Globus pallidus (tissue), 1 donor: ENCODE measurements around the gene DDB1.
A peak's percentile ranks its signal among the peaks of the same experiment; 100 is the strongest.

Experiments
- DNase-seq: peaks from one replicate; pipeline ENCODE4 v3.0.0-alpha.2; 2015; ENCODE audit warnings: low spot score

Gene DDB1

GRCh38 chr11:61332797-61333549 lies at the start of gene DDB1, which contains the start of gene TKFC:
Gene DDB1, minus strand, starts transcription at chr11:61333105. Its CDS starts 137 bp downstream, at chr11:61332968.
Gene TKFC, plus strand, starts transcription at chr11:61333228. Its CDS starts 1,501 bp downstream, at chr11:61334729.
- DNase-seq, result peak; percentile 88

GRCh38 chr11:61380884-61381283 lies 48.0 kb upstream of the DDB1 start:
- no peak for DNase-seq

- no peak for DNase-seq
These were observed 45.9 kb upstream of the DDB1 start for GRCh38 chr11:61378713-61379313.

- no peak for DNase-seq
These were observed 44.7 kb upstream of the DDB1 start for GRCh38 chr11:61377461-61378160.

GRCh38 chr11:61375761-61376108 lies 42.8 kb upstream of the DDB1 start:
- no peak for DNase-seq

- DNase-seq, result no peak
These were observed 39.9 kb upstream of the DDB1 start for GRCh38 chr11:61372659-61373420.

GRCh38 chr11:61370349-61371005 lies 37.6 kb upstream of the DDB1 start:
- no peak for DNase-seq

- DNase-seq, result no peak
These were observed 36.8 kb upstream of the DDB1 start for GRCh38 chr11:61369372-61370348.

GRCh38 chr11:61368646-61369045 lies 35.7 kb upstream of the DDB1 start:
- no peak for DNase-seq

- DNase-seq, result no peak
These were observed 34.5 kb upstream of the DDB1 start for GRCh38 chr11:61367406-61367805.

GRCh38 chr11:61364012-61364675 lies 31.2 kb upstream of the DDB1 start:
- DNase-seq, result no peak

- no peak for DNase-seq
These were observed 29.6 kb upstream of the DDB1 start for GRCh38 chr11:61362542-61362875.

GRCh38 chr11:61361741-61362541 lies 29.0 kb upstream of the DDB1 start, which contains the start of the genes CYB561A3 and TMEM138:
Gene CYB561A3, minus strand, starts transcription at chr11:61361882. Its CDS starts 5,169 bp downstream, at chr11:61356713.
Gene TMEM138, plus strand, starts transcription at chr11:61362374. Its CDS starts 2,017 bp downstream, at chr11:61364391.
- DNase-seq, result peak; percentile 94

GRCh38 chr11:61361237-61361740 lies 28.4 kb upstream of the DDB1 start:
- DNase-seq, result no peak

GRCh38 chr11:61359516-61359915 lies 26.6 kb upstream of the DDB1 start:
- DNase-seq, result no peak

- no peak for DNase-seq
These were observed 25.7 kb upstream of the DDB1 start for GRCh38 chr11:61358566-61358965.

- DNase-seq, result no peak
These were observed 25.0 kb upstream of the DDB1 start for GRCh38 chr11:61357894-61358239.

- peak; percentile 40 for DNase-seq
These were observed 24.5 kb upstream of the DDB1 start for GRCh38 chr11:61357233-61357893.
